GM19452 (cell line): ENCODE measurements around the gene SLC35E1.

ENCODE experiments used
- ATAC-seq: cut with Tn5 transposase; IDR thresholded peaks from one replicate; pipeline ENCODE4 v1.9.1; 2021; ENCODE audit not compliant: unreplicated experiment

SLC35E1 gene

GRCh38 chr19:16584248-16585093 is 12.3 kb upstream of the SLC35E1 start:
- peak; percentile 42 for ATAC-seq

GRCh38 chr19:16582486-16583261 is 10.5 kb upstream of the SLC35E1 start:
- no peak for ATAC-seq

- ATAC-seq = no peak
These were observed 9.7 kb upstream of the SLC35E1 start for GRCh38 chr19:16581971-16582343.

- ATAC-seq = no peak
These were observed 9.1 kb upstream of the SLC35E1 start for GRCh38 chr19:16581145-16581970.

- ATAC-seq = no peak
These were observed 7.2 kb upstream of the SLC35E1 start for GRCh38 chr19:16579381-16579780.

- ATAC-seq = no peak
These were observed 5.3 kb upstream of the SLC35E1 start for GRCh38 chr19:16577531-16577985.

GRCh38 chr19:16576690-16577530 is 4.7 kb upstream of the SLC35E1 start:
- ATAC-seq = no peak

GRCh38 chr19:16575861-16576689 is 3.9 kb upstream of the SLC35E1 start:
- no peak for ATAC-seq

- ATAC-seq = no peak
These were observed 3.1 kb upstream of the SLC35E1 start for GRCh38 chr19:16575282-16575681.

- ATAC-seq = no peak
These were observed 1.7 kb upstream of the SLC35E1 start for GRCh38 chr19:16573925-16574324.

GRCh38 chr19:16573296-16573695 is 1.1 kb upstream of the SLC35E1 start:
- ATAC-seq = no peak

GRCh38 chr19:16571822-16572331 is 338 bp downstream of the SLC35E1 start:
- peak; percentile 38 for ATAC-seq

GRCh38 chr19:16571283-16571682 is 932 bp downstream of the SLC35E1 start:
- no peak for ATAC-seq

GRCh38 chr19:16569609-16570320 is 2.5 kb downstream of the SLC35E1 start:
- no peak for ATAC-seq

- no peak for ATAC-seq
These were observed 5.5 kb downstream of the SLC35E1 start for GRCh38 chr19:16566702-16567101.

- ATAC-seq = no peak
These were observed 6.1 kb downstream of the SLC35E1 start for GRCh38 chr19:16566161-16566560.

- no peak for ATAC-seq
These were observed 7.4 kb downstream of the SLC35E1 start for GRCh38 chr19:16564842-16565241.

- ATAC-seq = no peak
These were observed 9.6 kb downstream of the SLC35E1 start for GRCh38 chr19:16562608-16563025.

- ATAC-seq = no peak
These were observed 10.8 kb downstream of the SLC35E1 start for GRCh38 chr19:16561382-16561781.
